ENCODE measurements around the gene SH3GL3.

SH3GL3 gene

GRCh38 chr15:83570756-83571155, 123.6 kb downstream of the SH3GL3 start:
- no peak overlapping the region for H3K4me3 ChIP-seq (ENCODE audit: low read depth, low read length)
- TF ChIP-seq, protein P1, sequence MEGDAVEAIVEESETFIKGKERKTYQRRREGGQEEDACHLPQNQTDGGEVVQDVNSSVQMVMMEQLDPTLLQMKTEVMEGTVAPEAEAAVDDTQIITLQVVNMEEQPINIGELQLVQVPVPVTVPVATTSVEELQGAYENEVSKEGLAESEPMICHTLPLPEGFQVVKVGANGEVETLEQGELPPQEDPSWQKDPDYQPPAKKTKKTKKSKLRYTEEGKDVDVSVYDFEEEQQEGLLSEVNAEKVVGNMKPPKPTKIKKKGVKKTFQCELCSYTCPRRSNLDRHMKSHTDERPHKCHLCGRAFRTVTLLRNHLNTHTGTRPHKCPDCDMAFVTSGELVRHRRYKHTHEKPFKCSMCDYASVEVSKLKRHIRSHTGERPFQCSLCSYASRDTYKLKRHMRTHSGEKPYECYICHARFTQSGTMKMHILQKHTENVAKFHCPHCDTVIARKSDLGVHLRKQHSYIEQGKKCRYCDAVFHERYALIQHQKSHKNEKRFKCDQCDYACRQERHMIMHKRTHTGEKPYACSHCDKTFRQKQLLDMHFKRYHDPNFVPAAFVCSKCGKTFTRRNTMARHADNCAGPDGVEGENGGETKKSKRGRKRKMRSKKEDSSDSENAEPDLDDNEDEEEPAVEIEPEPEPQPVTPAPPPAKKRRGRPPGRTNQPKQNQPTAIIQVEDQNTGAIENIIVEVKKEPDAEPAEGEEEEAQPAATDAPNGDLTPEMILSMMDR (IDR thresholded peaks at IDR 0.05; ENCODE audit: borderline replicate concordance, insufficient read depth, low read depth, low read length): no peak

DNA sequence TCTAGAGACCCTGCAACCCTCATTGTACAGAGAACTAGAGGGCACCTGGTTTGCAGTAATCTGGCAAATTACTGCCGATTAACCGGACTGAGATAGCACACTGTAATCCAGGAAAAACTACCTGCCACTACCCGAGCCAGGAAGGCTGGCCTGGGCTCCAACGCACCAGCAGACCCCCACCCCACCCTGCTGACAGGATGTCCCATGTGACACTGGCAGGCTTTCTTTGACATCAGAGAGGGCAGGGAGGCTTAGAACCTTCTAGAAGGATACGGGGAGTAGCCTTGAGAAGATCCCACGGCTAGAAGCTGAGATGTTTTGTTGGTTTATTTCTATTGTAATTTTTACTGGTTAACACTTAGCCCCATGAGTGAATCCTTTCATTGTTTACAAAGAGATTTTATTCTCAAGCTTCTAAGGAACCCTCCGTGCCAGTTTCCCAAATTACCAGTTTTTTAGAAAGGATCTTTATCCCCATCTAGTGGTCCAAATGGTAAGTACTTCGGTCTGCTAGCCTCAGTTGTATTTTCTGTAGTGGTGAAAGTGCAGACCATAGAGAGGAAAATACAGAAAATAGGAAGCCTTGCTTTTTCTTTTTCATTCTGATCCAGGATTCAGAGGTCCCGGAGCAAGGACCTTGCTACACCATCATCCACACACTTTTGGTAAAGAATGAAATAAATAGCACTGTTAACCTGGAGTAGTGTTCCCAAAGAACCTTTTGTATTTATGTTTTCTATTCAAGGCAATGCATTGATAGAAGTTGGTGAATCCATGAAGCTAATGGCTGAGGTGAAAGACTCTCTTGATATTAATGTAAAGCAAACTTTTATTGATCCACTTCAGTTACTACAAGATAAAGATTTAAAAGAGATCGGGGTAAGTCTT, 124.9 kb downstream of the SH3GL3 start:
- TF ChIP-seq, protein P1 (IDR thresholded peaks at IDR 0.05; ENCODE audit: borderline replicate concordance, insufficient read depth, low read depth, low read length): peak; percentile 46; the same call in 1 of the 2 replicates

GRCh38 chr15:83574345-83574744, 127.2 kb downstream of the SH3GL3 start:
- H3K4me3 ChIP-seq (ENCODE audit: low read depth, low read length): no peak overlapping the region
- TF ChIP-seq, protein P1 (IDR thresholded peaks at IDR 0.05; ENCODE audit: borderline replicate concordance, insufficient read depth, low read depth, low read length): no peak

More for the DNA sequence above, 124.9 kb downstream of the SH3GL3 start:
- no peak overlapping the region for H3K4me3 ChIP-seq (ENCODE audit: low read depth, low read length)

DNA sequence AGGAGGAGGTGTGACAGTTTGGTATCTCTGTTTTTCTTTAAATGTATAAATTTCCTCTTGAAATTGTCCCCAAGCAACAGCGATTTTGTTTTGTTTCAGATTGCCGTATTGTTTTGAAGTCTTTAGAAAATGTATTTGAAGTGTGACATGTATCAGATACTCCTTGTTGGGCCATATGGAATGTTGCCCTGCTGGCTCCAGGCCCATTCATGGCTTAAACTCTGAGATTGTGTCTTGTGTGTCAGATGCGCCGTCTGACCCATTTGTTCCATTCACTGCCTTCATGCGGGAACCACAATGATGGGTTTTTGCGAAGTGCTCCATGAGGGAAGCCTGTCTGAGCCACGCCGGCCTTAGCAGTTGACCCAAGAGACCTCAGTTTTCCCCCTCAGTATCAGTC, 131.6 kb downstream of the SH3GL3 start:
- TF ChIP-seq, protein P1 (IDR thresholded peaks at IDR 0.05; ENCODE audit: borderline replicate concordance, insufficient read depth, low read depth, low read length): no peak
- no peak overlapping the region for H3K4me3 ChIP-seq (ENCODE audit: low read depth, low read length)

- H3K4me3 ChIP-seq (ENCODE audit: low read depth, low read length): no peak overlapping the region
- TF ChIP-seq, protein P1 (IDR thresholded peaks at IDR 0.05; ENCODE audit: borderline replicate concordance, insufficient read depth, low read depth, low read length): no peak
Observed at GRCh38 chr15:83581381-83581780, 134.2 kb downstream of the SH3GL3 start.

DNA sequence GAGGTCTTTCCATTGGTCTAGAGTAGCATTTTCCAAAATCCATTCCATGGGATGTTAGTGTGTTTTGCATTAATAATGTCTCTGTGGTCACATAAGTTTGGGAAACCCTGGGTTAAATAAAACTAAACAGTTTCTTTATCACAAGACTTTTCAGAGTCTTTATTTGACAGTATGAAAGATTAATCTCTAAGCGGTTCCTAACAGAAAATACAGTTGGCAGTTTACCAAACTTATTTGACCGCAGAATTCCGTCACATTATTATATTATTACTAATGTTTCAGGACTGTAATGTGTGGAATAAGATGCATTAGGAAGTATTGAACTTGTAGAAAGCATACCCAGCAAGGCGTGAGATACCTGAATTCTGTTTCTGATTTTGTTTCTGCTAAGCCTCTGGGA, 135.2 kb downstream of the SH3GL3 start:
- H3K4me3 ChIP-seq (ENCODE audit: low read depth, low read length): no peak overlapping the region
- TF ChIP-seq, protein P1 (IDR thresholded peaks at IDR 0.05; ENCODE audit: borderline replicate concordance, insufficient read depth, low read depth, low read length): no peak

All from GM12875 (cell line).